GM19324 (cell line): Measurements from ENCODE around the gene TDRD10.

Experiments
- ATAC-seq: cut with Tn5 transposase; IDR thresholded peaks from one replicate; pipeline ENCODE4 v1.9.1; 2021; ENCODE audit warnings: mild to moderate bottlenecking, moderate library complexity; ENCODE audit not compliant: unreplicated experiment, low FRiP score

The TDRD10 gene

GRCh38 chr1:154550657-154551056 lies 48.6 kb downstream of the TDRD10 start:
- ATAC-seq: no peak

- ATAC-seq: no peak
These were observed 49.5 kb downstream of the TDRD10 start for GRCh38 chr1:154551474-154551873.

GRCh38 chr1:154552036-154552435 lies 50.0 kb downstream of the TDRD10 start:
- ATAC-seq: no peak

- ATAC-seq: no peak
These were observed 51.3 kb downstream of the TDRD10 start for GRCh38 chr1:154553056-154554030.

DNA sequence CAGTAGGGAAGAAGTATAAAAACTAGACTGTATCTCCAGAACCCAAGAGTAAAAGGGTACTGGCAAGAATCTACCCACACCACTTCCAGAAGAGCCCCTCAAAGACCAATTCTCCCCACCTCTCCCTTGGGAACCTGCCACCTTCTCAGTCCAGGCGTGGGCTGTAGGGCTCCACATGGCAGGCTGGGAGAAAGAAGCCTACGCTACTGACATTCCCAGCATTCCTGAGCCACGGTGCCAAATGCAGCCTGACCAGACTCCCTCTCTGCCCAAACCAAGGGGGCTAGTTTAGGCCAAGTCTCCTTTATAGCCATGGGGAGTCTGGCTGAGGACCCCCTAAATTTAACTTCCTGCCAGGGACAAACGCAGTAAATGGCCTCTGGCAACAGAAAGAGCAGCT lies 54.4 kb downstream of the TDRD10 start:
- ATAC-seq: no peak

DNA sequence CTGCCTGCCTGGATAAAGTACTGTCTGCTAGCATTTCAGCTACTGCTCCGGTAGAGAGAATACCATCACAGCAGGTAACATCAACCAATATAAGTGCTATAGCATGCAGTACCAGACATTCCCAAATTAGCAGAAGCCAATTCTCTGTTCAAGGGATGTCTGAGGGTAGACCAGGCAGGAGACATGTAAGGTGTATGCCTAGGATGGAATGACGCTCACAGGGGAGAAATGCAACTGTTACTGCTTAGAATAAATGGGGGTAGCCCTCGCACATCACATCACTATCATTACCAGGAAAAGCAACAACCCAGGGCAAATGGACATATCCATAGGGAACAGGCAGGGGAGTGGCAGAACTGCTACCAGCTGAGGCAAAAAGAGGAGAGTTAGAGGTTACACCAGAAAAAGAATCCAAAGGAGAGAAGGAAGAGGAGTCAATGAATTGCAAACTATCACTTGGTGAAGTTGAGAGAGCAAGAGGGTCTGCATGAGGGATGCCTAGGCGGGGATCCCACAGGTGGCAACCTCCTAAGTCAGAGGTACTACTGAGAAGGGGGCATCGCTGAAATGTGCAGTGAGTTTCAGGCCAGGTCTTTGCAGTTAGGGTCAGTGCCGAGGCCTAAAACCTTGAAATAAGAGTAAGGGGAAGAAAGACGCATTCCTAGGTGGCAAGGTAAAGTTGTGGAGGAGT lies 55.4 kb downstream of the TDRD10 start:
- ATAC-seq: no peak

DNA sequence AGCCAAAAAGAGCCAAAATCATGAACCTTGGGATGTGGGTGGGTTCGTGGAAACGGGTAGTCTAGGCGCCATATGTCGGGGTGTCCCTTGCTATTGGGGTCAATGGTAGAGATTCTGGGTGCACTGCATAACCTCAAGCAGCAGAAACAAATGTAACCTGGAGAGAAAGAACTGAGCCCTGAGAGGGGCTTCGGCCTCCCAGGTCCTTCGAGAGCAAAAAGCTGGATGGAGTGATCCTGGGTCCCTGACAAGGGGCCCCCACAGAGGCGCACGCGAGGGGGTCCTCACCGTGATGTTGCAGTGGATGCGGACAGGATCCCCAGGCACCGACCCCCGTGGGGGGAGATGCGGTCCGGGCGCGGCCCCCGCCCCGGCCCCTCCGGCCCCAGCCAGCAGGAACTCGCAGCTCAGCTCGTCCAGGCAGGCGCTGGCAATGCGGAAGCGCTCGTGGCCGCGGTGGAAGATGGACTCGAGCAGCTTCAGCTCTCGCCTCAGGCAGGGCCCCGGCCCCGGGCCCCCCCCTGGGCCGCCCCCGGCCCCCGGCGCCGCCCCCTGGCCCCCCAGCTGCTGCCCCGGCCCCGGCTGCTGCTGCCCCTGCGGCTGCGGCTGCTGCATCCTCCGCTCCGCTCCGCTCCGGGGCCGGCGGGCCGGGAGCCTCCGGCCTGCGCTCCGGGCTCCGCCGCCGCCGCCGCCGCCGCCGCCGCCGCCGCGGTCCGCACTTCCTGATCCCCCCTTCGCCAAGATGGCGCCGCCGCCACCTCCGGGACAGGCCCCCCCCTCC lies 56.1 kb downstream of the TDRD10 start, which contains the start of gene UBE2Q1:
TSS of gene UBE2Q1 (minus strand) at position 724 of the 781 bp plus-strand sequence. CDS start at position 615, 109 bp downstream.
- ATAC-seq: peak; percentile 13

DNA sequence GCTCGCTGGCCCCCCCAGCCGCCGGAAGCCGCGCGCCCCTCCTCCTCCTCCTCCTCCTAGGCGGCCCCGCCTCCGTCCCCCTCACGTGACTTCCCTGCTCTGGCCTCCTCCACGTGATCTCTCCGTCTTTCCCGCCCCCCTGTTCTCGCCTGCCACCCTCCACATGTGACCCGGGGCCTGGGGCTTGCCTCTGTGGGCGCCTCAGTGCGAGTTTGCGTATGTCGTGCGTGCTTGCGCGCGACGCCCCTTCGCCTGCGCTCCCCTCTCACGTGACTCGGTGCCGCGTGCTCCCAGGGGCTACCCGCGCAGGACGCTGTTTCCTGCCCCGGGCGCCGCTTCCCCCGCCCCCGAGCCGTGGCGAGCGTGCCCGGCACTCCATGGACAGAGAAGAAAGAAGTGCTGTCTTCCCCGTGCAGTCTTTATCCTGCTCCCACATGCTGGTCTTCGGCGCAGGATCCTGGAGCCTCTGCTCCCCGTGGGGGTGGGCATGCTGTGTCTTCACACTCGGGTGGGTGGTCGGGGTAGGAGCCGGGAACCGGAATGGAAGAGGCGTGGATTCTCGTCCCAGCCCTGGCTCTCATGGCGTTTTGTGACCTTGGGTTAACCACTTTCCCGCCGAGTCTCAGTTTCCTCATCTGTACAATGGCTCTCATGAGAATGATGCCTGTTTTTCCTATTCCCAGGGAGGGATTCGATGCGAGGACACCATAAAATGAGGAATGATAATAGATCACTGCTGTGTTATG lies 56.9 kb downstream of the TDRD10 start:
- peak; percentile 94 for ATAC-seq

DNA sequence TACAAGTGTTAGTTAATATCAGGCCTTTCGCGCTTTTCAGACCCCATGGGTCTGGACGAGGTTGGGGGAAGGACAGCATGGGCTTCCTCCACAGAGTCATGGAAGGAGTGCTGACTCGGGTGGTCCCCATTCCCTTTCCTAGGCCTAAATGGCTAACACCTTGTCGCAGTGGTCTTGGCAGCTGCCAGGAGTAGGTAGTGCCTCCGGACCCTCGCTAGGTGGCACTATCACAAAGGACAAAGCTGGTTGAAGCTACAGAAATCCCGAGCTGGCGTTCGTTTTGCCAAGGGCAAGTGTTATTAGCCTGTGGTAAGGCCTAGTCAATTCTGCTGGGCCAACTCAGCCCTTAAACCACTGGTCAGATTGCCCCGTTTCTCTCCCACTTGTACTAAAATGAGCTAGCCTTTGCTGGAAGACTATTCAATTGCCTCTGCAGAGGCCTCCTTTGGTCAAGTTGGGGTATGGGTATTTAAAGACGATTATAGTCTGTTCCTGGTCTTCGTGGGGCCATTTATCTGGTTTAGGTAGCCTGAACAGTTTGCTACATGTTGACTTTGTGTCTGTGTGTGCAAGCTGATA lies 57.5 kb downstream of the TDRD10 start:
- ATAC-seq: peak; percentile 21

- ATAC-seq: no peak
These were observed 63.9 kb downstream of the TDRD10 start for GRCh38 chr1:154565876-154566275.

DNA sequence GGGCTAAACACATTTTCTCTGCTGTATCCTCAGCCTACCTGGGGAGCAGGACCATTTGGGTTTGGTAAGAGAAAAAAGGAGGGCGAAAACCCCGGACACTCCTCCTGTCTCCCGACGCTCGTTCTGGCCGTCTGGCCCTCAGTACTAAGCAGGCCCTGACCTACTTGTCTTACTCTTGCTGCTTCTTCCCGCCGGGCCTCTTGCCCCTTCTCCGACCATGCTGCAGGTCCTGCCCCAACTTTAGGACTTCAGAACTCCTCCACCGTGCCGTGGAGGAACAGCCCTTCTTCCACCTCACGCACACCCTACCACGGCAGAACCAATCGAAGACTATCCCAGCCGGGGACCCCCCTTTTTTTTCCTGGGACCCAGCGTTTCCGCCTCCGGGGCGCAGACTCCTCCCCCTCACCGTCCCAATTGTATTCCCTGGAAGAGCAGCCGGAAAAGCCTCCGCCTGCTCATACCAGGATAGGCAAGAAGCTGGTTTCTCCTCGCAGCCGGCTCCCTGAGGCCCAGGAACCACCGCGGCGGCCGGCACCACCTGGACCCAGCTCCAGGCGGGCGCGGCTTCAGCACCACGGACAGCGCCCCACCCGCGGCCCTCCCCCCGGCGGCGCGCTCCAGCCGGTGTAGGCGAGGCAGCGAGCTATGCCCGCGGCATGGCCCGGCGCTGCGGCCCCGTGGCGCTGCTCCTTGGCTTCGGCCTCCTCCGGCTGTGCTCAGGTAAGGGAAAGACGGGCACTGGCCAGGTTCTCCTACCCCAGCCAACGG lies 65.6 kb downstream of the TDRD10 start, which contains the start of gene CHRNB2:
TSS of gene CHRNB2 (plus strand) at position 393 of the 771 bp plus-strand sequence. CDS start at position 660, 267 bp downstream.
- ATAC-seq: no peak

DNA sequence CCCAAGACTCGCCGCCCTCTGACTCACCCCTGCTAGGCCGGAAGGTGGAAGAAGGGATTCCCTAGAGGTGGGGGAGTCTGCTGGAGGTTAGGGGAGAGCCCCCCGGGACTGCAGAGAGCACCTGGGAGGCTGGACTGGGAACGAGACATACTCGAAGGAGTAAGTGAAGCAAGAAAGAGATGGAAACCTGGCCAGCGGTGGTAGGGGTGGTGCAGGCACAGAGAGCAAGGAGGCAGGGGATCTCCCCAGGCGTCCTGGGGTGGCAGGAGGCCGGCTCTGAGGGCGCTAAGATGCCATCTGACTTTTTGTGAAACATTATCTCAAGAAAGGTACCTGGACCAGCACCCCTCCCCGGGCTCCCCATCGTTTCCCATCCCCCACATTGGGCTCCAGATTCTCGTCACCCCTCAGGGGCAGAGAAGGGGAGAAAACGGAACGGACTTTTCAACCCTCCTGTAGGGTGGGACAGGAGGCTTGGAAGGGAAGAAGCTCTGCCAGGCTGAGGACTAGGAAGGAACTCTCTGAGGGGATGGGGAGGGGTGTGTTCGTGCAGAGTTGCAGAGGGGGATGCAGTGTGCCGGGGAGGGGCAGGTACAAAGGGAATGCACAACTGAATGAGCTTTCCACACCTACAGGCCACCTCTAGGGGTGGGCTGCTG lies 66.3 kb downstream of the TDRD10 start:
- ATAC-seq: no peak

GRCh38 chr1:154571244-154571963 lies 69.4 kb downstream of the TDRD10 start:
- ATAC-seq: no peak

- ATAC-seq: no peak
These were observed 69.9 kb downstream of the TDRD10 start for GRCh38 chr1:154571964-154572288.

DNA sequence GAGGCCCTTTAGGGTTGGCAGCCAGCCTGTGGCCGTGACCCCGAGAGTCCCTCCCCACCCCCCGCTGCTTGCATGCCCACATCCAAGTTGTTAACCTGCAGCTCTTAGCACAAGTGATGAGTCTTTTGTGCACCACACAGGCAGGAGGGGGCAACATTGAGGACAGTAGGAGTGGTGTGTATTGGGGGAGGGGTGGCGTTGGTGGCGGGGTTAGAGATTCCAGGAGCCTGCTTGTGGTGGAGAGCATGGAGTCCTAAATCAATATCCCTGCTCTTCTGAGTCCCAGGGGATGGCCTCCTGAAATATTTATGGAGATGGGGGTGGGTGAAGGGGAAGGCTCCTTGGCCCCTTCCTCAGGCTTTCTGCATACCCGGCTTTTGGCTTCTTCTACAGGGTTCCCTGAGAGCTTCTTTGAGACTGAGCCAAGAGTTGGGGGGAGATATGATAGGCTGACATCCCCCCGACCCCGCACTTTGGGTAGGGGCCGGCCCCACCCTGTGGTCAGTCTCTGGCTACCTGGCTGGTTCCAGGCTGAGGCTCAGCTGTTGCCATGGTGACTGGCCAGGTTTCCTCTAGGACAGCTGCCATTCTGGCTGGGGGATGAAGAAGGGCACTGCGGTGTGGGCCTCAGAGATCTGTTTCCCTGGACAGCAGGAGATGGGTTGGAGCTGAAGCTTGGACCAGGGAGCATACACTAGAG lies 70.6 kb downstream of the TDRD10 start:
- no peak for ATAC-seq

DNA sequence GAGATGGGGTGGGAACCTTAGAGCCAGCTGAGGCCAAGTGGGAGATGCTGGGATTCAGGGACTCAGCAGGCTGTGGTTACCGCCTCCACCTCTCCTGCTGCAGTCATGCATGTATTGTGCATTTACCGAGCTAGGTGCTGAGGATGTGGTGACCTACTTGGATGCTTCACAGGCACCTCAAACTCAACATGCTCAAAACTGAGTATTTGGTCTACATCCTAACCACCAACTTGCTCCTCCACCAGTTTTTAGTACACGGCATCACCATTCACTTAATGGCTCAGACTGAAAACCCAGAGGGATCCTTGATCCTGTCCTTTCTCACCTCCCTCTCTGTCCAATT lies 71.1 kb downstream of the TDRD10 start:
- ATAC-seq: no peak

GRCh38 chr1:154574716-154575115 lies 72.7 kb downstream of the TDRD10 start:
- no peak for ATAC-seq
